GM10847 (cell line): ENCODE data around the gene MX2.

ENCODE experiments used
- POLR2A ChIP-seq: IDR thresholded peaks from 2 replicates; pipeline ENCODE4 v1.6.1; 2011; ENCODE audit not compliant: insufficient read length; ENCODE audit errors: extremely low read depth

MX2 gene

DNA sequence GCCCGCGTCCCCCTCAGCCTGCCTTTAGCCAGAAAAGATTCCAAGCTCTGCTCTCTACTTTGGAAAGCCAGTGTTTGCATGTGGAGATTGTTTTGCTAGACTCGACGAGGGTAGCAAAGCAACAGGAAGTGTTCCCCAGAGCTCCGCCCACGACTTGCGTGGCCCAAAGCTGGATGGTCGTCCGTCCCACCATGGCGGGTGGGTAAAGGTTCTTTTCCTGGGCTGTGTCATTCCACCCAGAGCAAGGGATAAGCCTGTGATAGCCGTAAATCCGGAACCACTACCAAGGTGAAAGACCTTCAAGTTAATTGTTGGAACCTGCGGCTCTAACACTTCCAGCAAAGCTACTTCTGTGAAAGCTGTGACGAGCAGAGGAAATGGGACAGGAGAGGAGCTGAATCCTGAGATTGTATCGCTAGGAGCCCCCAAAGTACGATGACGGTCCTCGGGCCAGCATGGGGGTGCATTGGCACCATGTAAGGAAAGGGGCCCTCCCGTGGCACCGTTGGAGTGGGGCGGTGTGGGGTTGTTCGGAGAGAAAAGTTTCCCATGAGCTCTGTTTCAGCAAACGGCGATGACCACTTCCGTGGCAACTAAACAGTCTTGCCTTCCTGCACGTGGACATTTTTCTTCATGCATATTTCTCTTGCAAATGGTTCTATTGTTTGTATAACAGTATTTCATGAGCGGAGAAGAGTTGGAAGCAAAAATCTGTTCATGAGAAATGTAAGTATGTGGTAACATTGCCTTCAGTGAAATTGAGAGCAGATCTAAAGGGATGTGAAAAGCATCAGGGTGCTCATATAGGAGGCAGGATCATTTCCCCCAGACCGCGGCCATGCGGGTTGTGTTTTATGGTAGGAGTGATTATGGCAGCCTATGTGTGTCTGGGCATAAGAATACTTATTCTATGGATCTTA, 8.4 kb downstream of the MX2 start:
- TF ChIP-seq POLR2A = no peak

GRCh38 chr21:41370840-41371684, 9.2 kb downstream of the MX2 start:
- no peak for TF ChIP-seq POLR2A

GRCh38 chr21:41371685-41372030, 9.8 kb downstream of the MX2 start:
- TF ChIP-seq POLR2A = no peak

- TF ChIP-seq POLR2A = no peak
These were observed 11.4 kb downstream of the MX2 start for GRCh38 chr21:41373253-41373652.

DNA sequence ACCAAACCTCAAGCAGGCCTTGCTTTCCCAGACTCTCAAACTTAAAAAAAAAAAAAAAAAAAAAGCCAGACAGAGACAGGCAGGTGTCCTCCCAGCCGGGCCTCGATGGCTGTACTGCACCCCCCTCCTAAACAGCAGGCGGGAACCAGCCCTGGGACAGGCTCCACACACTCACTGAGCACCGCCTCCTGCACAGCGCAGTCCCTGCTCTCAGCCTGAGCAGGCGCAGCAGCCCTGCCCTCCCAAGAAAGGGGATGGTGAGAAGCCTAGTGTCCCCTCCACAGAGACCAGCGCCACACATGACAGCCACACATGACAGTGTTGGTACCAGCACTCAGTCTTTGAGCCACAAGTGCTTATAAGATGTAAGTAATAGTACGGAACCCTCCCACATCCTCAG, 11.9 kb downstream of the MX2 start:
- TF ChIP-seq POLR2A = no peak

GRCh38 chr21:41374177-41374712, 12.4 kb downstream of the MX2 start:
- TF ChIP-seq POLR2A = no peak

- TF ChIP-seq POLR2A = no peak
These were observed 13.2 kb downstream of the MX2 start for GRCh38 chr21:41374867-41375533.

DNA sequence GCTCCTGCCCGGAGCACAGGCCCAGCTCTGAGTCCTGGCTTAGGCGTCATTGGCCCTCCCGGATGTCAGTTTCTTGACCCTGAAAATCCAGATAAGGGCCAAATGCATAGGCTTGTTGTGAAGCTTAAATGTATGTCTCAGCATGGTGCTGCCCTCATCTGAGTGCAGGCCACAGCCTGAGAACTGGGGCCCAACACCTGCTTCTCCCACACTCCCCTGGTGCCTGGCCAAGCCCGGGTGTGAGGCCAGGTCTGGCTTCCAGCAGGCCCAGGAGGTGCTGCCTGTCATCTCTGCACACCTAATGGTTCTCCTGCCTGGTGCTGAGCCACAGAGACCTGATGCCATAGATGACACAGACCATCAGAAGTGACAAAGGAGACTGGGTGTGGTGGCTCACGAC, 14.0 kb downstream of the MX2 start:
- no peak for TF ChIP-seq POLR2A

- TF ChIP-seq POLR2A = no peak
These were observed 15.9 kb downstream of the MX2 start for GRCh38 chr21:41377715-41378114.

DNA sequence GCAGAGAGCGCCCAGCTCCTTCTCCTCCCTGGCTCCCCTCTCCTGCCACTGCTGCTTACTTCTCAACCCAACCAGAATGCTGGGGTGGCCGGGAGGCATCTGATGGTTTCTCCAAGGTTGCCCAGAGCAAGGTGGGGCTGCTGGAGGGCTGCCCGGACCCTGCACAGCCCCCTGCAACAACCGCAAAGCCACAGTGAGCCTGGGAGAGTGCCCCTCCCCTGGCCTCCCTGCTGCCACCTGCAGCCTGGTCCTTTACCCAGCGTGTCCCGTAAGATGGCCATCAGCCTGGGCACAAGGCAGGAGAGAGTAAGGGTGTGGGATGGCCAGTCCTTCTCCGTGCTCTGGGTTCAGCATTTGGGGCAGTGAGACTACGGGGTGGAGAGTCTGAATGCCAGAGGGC, 17.0 kb downstream of the MX2 start:
- TF ChIP-seq POLR2A = no peak

DNA sequence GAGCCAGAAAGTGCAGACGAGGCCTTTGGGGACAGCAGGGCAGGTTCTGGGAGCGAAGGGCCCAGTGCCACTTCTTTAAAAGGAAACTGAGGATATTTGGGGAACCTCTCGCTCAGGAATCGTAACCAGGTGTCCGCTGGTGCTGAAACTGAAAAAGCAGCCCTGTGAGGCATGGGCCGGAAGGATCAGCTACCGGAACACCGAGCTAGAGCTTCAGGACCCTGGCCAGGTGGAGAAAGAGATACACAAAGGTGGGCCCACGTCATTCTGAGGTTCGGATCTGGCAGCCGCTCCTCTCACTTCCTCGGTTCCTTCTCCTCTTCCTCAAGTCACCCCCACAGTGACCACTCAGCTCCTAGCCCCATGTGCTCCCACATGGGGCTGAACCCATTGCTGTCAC, 18.1 kb downstream of the MX2 start:
- no peak for TF ChIP-seq POLR2A

DNA sequence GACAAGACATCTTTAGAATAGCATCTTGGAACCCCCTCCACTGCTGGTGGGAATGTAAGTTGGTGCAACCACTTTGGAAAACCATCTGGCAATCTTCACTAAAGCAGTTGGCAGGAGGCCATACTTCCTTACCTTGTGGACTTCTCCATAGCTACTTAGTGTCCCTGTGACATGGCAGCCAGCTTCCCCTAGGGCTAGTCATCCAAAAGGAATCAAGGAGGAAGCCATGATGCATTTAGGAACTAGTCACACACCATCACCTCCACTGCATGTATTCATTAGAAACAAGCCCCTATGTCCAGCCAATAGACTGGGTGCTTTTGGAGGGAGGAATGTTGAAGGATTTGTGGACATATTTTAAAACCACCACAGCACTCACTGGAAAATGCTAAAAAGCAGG, 19.9 kb downstream of the MX2 start:
- TF ChIP-seq POLR2A = no peak

DNA sequence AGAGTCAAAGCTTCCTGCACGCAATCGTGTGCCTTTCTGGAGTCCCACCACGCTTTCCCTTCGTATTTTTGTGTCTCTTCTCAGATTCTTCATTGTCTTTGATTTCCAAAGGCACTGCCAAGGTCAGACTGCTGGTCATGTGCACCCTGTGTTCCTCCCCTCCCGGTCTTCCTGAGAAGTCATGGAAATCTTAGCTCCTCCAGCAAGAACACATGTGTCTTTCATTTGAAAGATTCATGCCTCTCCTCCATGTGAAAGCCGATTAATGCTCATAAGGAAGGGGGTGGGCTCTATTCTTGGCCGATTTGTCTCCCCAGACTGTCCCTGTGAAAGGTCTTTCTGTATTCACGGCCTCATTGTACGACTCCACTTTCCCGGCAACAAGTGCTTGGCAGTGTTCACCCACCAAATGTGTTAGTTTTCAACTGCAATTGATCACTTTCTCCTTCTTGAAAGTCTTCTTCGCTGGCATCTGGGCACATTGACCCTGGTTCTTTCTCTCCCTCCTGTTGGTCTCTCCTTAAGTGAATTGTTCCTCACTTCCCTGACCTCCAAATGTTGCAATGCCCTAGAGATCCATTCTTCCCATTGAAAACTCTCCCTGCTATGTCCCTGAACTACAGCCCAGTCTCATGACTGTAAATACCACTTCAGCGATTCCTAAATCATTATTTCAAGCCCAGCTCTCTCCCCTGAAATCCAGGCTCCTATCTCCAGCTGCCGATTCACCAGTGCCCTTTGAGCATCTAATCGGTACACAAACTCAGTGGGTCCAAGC, 25.4 kb downstream of the MX2 start:
- TF ChIP-seq POLR2A = no peak

- TF ChIP-seq POLR2A = no peak
These were observed 26.0 kb downstream of the MX2 start for GRCh38 chr21:41387824-41388223.

GRCh38 chr21:41388259-41388658, 26.4 kb downstream of the MX2 start:
- no peak for TF ChIP-seq POLR2A
